Activated CD4-positive, CD25-positive, alpha-beta regulatory T cell treated with anti-CD3 and anti-CD28 coated beads, Interleukin-2, amount 50 U/mL, for 72 hours (primary cell): Measurements from ENCODE around the gene PWWP2B.
A peak's percentile ranks its signal among the peaks of the same experiment; 100 is the strongest.

Experiments
- DNase-seq: peaks from one replicate; pipeline ENCODE4 v3.0.0; 2021

Gene PWWP2B

DNA sequence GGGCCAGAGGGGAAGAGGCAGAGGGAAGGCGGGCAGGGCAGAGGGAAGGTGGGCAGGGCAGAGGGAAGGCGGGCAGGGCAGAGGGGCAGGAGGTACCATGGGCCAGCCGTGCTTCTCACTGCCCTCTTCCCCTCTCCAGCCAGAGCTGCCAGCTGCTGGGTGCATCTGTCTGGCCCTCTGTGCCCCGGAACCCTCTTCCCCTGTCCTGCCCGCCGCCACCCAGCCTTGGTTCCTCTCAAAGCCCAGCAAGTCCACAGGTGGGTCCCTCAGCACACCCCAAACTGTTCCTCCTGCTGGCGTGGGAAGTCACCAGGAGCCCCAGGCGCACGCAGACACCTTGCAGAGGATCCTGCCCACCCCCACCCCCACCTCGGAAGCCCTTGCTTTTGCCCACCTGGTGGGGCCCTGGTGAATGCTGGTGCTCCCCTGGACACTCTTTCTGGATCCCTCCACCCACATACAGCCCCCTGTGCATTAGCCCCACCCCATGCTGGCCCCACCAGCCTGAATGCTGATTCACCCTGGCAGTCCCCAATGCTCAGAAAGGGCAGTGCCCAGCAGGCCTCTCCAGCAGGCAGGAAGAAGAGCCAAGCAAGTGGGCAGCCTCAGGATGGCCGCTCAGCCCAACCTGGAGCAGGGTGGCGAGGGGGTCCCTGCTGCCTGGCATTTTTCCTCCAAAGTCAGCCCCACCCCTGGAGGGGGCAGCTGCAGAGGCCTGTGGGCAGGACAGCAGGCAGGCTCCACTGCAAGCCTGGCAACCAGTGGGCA is 1.9 kb upstream of the PWWP2B start:
- DNase-seq, result no peak

DNA sequence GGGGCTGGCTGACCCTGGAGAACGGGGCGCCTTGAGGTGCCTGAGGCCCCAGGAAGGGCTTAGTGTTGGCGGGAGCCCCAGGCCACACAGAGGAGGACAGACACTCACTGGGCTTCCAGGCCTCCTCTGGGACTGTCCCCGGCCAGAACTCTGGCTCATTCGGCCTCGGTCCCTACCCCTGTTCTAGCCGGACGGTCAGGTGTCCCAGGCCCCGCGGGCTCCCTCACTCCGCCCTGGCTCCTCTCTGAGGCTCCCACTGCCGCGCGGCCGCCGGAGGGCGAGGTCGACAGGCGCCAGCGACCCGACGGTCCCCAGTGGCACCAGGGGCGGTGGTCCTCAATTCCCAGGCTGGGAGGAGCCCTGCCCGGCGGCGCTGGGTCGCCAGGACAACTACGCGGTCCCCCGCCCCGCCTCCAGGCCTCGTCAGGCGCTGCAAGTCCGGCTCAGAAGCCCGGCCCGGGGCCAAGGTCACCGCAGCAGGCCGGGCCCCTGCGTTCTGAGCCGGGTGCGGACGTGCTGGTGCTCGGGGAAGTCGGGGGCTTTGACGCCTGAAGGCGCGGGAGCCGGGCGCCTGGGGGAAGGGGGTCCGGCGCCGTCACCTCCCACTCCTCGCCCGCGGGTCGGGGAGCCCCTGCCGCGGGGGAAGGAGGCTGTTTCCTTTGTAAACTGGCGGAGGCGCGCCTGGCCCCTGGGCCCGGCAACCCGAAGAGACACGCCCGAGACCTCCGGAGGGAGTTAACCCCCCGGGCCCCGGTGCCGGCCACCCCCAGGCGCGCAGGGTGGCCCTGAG is 1.1 kb upstream of the PWWP2B start:
- no peak for DNase-seq

DNA sequence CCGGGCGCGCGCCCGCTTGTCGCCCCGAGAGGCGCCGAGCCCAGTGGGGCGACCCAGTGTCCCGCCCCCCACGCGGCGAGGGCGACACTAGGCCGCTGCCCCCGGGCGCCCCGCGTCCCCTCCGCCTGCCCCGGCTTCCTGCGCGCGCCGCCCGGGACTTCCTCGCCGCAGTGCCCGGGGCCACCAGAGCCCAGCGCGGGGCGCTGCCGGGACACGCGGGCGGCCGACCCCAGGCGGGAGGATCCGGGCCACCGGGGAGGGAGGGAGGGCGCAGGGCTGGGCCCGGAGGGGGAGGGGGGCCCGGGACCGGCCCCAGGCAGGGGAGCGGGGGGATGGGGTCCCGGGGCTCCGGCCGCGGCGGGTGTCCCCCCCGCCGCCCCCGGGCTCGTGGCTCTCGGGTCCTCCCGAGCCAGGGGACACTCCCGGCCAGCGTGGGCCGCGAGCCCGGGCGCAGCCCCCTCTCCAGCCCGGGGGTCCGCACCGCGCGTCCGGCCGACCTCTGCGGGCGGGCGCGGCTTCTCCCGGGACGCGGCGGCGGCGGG is 435 bp upstream of the PWWP2B start:
- peak; percentile 62 for DNase-seq

DNA sequence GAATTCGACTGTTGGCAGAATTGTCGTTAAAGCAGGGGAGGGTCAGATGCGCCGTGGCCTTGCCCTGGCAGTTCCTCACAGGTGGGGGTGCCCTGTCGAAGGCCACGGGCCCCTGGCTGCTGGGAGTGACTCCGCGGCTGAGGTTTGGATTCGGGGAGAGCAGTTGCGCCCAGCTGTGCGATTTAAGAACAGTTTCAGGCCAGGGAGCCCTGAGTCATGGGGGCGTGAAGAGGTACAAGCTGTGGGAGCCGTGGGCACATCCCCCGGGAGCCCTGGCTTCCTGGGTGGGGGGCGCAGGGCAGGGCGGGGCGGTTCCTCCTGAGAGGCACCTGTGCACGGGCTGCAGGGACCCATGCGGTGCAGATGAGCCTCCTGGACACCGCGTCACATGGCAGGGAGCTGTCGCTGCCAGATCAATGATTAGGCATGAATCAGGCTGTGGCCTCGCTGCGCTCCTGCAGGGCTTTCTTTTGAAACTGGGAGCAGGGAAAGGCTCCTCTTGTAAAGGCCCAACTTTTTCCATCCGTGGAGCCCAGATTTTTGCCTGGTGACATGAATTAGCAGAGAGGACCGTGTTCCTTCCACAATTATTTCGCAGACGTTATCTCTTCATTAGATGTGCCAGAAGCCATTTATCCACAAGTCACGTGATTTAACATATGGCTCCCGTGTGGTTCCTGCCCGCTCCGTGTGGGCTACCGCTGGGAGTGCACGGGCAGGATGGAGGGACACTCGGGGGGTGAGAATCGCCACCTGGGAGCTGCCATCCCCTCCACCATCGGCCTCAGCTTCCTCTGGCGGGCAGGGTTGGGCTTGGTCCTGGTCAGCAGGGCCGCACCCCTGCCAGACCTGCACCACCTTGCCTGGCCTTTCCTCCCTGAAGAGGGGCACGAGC is 918 bp downstream of the PWWP2B start:
- DNase-seq, result no peak

DNA sequence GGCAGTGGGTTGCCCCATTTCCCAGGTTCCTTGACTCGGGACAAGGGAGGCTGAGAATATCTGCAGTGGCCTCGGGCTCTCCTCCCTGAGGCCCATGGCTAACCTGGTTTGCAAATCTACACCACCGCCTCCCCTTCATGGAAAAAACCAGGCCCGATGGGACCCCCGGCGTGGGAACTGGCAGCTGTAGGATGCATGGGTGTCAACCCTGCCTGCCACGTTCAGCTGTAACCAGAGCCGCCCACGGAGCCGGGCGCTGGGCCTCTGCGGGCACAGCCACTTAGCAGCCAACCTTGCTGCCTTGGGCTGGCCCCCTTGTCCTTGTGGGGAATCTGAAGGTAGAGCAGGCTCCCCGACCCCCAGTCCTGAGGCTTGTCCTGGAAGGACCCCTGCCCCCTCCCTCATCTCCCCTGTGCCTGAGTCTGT is 1.6 kb downstream of the PWWP2B start:
- DNase-seq, result no peak

DNA sequence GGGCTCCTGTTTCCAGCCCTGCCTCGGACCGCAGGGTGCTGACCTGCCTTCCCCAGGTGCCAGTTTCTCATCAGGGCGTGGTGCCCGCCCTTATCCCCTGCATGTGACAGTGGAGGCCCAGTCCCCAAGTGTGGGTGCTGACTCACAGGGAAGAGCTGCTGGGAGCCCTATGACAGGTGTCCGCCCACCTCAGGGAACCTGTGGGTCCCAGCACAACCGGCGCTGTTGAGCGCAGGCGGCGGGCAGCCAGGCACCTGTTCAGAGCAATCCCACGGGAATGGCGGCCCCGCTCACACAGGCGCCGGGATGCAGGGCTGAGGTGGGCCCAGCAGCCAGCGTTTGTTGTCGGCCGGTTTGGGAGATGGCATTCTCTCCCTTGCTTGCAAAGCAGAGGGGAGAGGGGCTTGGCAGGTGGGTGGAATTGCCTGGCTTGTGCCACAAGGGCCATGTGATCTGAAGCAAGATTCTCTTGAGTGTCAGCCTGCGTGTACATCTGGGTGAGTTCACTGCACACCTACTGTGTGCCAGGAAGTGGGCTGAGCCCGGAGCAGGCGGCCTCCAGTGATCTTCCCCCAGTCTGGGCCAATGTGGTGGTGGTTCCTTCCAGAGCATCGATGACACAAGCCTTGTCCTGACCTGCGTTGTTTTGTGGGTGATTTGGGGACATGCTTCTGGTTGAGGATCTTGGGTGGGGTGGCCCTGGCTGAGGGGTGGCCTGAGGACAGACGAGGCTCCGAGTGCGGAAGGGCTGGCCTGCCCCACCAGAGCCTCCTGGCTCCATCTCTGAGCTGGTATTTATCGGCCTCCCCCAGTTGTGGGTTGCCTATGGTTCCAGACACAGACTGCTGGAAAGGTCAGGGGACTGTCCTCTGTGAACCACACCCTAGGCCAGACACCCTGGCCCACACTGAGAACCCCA is 2.4 kb downstream of the PWWP2B start:
- no peak for DNase-seq

DNA sequence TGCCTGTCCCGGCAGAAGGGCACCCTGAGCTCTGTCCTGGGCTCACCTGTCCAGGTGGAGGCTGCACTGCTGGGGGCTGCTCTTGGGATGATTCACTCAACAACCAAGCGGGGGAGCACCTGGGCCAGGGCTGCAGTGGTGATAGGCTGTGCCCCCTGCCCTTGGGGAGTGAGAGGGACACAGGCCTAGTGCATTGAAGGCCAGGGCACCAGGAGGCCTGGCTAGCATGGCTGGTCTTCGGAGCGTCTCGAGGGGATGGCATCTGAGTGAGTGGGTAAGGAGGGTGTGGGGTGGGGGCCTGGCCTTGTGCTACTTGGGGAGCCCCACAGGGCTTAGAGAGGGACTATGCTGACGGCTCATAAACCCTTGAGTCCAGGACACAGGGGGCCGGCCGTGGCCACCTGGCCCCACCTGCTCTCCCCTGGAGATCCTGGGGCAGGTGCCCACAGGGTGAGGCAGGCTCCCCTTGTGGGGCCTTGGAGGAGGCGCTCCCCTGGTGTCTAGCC is 3.1 kb downstream of the PWWP2B start:
- no peak for DNase-seq

DNA sequence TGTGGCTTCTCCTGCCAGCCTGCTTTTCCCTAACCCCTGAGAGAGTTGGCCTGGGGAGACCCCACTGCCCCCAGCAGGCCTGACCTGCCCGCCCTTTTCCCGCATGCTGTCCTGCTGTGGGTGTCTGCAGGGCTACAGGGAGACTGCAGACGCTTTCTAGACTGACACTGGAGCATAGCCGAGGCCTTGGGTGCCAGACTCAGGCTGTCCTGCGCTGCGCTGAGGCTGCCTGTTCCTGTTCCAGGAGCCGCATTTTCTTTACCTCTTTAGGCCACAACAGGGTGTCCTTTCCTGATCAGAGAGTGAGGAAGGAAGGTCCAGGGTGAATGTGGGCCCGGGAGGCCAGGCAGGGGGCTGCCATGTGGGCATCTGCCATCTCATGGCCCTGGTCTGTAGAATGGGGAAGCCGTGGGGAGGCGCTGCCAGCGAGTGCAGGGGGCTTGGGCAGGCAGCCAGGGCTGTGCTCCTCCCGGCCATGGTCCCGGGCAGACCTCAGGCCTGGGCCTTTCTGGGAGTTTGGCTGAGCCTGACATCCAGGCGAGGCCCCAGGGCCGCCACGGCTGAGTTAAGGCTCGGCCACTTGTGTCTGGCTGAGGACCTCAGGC is 3.6 kb downstream of the PWWP2B start:
- no peak for DNase-seq

DNA sequence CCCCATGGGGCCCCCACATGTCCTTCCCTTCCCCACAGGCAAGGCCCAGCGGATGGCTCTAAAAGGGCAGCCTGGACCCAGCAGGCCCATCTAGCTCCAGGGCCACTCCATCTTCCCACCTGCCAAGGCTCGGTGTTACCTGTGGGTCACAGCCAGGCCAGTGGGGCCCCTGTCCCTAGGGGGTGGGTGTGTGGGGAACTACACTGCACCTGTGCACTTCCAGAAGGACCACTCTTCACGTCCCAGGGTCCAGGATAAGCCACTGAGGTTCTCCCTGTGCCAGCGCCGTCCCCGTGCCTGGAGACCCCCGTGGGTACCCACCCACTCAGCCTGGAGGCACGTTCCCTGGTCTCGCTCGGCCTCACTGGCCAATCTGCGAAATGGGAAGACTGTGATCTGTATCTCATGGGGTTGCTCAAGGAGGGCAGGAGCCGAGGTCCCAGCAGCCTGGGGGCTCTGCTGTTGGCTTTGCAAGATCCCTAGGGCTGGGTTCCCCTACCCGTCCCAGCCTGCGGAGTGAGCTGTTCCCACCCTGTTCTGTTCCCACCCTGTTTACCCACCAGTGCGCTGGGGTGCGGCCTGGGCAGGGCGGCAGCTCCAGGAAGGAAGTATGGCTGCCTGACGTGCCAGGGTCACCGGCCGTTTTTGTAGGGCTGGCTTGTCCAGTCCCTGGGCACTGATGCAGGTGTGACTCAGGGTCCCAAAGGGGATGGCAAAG is 4.6 kb downstream of the PWWP2B start:
- no peak for DNase-seq

DNA sequence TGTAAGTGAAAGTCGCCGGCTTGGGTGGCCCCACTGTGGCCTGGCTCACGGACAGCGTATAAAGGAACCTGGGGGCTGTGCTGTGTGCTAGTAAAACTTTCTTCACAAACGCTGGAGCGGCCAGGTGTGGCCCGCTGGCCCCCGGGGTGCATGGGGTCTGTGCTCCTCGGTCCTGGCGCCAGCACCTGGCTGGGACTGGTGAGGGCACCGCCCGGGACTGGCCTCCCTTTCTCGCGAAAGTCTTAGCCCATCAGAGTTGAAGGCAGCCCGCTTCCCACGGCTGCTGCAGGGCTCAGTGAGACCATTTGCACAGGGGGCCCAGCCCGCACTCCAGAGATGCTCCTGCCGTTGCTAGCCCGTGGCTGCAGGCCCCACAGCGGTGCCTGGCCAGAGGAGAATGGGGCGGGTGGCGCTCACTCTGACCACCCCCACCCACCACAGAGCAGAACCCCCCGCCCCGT is 5.8 kb downstream of the PWWP2B start:
- no peak for DNase-seq

DNA sequence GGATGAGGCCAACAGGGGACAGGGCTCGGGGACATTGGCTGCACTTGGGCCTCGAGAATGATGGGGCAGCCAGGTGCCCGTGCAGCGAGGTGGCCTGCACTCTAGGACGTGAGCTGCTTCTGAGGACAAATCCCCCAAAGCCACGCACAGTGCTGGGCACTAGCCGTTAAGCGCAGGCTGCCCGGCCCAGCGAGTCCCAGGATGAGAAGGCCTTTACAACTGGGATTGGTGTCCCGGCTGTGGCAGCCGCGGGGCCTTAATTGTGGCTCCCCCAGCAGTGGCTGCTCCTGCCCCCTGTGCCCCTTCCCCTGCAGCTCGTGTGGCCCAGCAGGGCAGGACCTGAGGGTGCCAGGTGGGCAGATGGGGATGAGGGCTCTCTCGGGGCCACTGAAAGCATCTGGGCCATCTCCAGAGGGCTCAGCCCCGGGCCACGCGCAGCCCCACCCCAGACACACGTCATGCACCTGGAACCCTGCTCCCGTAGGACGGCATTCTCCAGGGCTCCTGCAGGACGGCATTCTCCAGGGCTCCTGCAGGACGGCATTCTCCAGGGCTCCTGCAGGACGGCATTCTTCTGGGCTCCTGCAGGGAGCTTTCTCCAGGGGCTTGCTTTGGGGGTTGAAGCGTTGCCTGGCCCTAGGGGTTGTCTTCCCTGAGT is 6.6 kb downstream of the PWWP2B start:
- DNase-seq, result no peak

DNA sequence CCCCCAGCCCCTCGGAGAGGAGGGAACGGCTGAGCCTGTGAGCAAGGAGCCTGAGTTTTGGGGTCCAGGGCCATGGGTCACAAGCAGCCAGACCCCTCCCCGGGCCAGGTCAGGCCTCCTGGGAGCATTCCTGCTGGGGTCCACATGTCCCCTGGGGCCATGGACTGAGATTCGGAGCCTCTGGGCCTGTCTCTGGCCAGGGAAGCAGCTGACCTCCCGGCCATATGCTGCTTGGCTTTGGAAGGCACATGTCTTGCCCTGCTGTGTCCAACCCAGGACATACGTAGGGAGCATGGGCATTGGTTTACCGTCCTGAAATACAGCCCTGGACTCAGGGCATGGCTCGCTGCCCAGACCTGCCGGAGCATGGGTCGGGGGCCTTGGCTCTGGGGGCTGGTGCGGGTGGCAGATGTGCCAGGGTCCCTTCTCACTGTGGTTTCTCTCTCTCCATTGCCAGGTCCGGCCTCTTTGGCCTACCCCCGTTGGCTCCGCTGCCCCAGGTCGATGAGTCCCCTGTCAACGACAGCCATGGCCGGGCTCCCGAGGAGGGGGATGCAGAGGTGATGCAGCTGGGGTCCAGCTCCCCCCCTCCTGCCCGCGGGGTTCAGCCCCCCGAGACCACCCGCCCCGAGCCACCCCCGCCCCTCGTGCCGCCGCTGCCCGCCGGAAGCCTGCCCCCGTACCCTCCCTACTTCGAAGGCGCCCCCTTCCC is 7.3 kb downstream of the PWWP2B start:
- no peak for DNase-seq

DNA sequence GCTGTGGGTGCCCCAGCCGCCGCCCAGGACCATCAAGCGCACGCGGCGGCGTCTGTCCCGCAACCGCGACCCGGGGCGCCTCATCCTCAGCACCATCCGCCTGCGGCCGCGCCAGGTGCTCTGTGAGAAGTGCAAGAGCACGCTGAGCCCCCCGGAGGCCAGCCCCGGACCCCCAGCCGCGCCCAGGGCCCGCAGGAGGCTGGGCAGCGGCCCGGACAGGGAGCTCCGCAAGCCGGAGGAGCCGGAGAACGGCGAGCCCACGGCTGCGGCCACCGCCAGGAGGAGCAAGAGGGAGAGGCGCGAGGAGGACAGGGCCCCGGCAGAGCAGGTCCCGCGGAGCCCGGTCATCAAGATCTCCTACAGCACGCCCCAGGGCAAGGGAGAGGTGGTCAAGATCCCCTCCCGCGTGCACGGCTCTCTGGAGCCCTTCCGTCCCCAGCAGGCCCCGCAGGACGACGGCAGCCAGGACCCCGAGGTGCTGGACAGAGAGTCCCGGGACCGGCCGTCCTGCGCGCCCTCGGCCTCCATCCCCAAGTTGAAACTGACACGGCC is 8.0 kb downstream of the PWWP2B start:
- no peak for DNase-seq

DNA sequence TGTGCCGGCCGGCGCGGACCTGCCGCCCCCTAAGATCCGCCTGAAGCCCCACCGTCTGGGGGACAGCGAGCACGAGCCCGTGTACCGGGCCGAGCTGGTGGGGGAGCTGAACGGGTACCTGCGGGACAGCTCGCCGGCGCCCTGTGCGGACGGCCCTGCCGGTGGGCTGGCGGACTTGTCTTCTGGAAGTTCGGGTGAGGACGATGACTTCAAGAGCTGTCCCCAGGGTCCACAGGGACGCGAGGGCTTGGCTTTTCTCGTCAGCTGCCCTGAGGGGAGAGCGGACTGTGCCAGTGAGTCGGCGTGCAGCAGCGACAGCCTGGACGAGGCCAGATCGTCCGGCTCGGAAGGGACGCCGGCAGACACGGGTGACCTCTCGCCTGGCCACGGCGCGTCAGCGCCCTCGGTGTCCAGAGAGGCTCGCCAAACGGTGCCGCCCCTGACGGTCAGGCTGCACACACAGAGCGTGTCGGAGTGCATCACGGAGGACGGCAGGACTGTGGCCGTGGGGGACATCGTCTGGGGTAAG is 8.5 kb downstream of the PWWP2B start:
- DNase-seq, result no peak

DNA sequence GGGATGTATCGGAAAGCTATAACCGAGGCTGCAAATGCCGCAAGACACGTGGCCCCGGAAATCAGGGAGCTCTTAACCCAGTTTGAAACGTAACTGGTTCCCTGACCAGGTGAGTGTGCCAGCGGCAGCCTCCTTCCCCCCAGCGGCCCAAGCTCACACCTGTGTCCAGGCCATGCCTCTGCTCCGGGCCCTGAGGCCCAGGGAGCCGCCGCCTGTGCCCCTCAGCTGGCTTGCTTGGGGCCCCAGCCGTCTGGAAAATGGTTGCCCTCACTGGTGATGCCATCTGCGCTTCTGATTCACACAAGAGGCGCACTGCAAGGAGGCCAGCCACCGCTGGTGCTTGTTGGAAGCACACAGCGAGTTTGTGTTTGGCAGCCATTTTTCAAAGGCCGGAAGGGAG is 9.2 kb downstream of the PWWP2B start:
- no peak for DNase-seq

DNA sequence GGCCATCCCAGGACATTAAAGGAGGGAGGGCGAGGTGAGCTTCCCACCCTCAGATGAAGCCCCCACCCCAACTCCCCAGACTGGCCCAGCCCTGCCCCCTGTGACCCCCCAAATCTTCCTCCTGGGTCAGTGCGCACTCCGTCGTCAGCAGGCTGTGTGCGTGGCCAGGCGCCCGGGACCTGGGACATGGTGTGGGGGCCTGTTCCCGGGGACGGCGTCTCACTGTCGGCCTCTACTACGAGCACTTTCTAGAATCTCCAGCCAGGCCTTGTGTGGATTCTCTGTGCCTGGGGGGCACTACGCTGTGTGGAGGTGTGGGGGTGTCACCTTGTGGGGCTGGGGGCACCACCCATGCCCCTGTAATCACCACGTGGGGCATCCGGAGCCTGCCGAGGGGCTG is 9.8 kb downstream of the PWWP2B start:
- no peak for DNase-seq

DNA sequence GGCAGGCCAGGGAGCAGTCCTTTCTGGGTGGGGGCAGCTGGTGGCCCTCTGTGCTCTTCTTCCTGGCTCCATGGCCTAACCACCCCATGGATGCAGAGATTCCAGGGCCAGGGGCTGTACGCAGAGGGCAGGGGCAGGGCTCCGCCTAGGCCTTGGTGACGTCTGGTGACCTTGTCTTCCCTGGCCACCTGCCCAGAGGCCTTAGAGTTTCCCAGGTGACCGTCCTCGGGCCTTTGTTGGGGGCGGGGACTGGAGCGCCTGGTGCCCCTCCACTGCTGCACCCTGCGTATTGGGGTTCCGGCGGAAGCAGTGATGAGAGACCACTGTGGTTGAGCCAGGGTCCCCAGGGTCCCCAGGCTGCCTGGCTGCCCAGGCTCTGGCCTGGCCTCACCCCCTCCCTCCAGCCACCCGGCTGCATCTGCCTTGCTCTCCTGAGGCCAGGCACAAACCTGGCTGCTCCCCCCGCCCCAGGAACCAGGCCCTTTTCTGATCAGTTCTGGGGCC is 10.3 kb downstream of the PWWP2B start:
- DNase-seq, result no peak

DNA sequence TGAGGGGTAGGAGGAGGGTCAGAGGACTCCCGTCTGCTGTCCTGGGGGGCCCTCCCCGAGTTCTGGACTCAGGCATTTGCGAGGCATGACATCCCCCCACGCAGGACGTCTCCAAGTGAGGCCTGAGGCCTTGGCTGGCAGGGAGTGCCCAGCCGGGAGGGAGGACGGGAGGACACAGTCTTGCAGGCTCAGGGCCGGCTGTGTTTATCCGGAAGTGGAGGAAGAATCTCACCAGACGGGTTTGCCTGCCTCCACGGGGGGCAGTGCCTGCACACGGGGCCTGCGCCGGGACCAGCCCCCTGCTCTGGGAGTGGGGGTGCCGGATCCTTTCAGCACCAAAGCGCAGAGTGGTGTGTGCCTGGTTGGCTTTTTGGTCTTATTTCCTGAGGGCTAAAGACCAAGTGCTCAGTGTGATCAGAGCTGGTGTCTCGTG is 10.9 kb downstream of the PWWP2B start:
- DNase-seq, result no peak
